Esophagus squamous epithelium (tissue), 5 donors: ENCODE data around the gene CLCN7. TPM values are rescaled to one million over a fixed set of nuclear protein-coding genes. Genes with fewer than 3 reads are reported as not detected.

Experiments used
- DNase-seq: peaks from one replicate; lab custom pipeline; 2025; lab: John Stamatoyannopoulos, UW
- H3K27ac ChIP-seq, 4 donors: fragments of 200-600 bp; sonication (generic); one replicate each; pipeline ENCODE4 v1.5.1; 2016 to 2019; ENCODE audit warnings: mild to moderate bottlenecking in 1 of 4
- H3K27me3 ChIP-seq, 4 donors: fragments of 200-600 bp; sonication (generic); 1 replicate in 3 of 4; 2 replicates in 1 of 4; pipeline versions ENCODE4 v1.5.1 to v1.6.0; 2017 to 2021; ENCODE audit warnings: antibody characterized with exemption in 1 of 4
- H3K36me3 ChIP-seq, 3 donors: fragments of 200-600 bp; sonication (generic); one replicate each; pipeline ENCODE4 v1.5.1; 2016 to 2019
- H3K4me1 ChIP-seq, 3 donors: fragments of 200-600 bp; sonication (generic); one replicate each; pipeline ENCODE4 v1.5.1; 2017 to 2019
- H3K4me3 ChIP-seq, 4 donors: fragments of 200-600 bp; sonication (generic); 1 replicate in 3 of 4; 2 replicates in 1 of 4; pipeline ENCODE4 v1.5.1; 2016 to 2019; ENCODE audit warnings: mild to moderate bottlenecking in 2 of 4, moderate library complexity in 1 of 4
- H3K9me3 ChIP-seq, 3 donors: fragments of 200-600 bp; sonication (generic); one replicate each; pipeline ENCODE4 v1.5.1; 2016 to 2019
- CTCF ChIP-seq, 6 experiments: fragments of 450-650 bp in 4 of 6; fragments of 200-600 bp in 2 of 6; sonication (generic) in 2 of 6; IDR thresholded peaks; one replicate each; pipeline ENCODE4 v1.5.1; 2016 to 2019; ENCODE audit warnings: antibody characterized with exemption in 6 of 6, mild to moderate bottlenecking in 4 of 6, moderate library complexity in 4 of 6
- POLR2A ChIP-seq, 4 donors: fragments of 450-650 bp; IDR thresholded peaks; one replicate each; pipeline ENCODE4 v1.6.1; 2017; ENCODE audit warnings: antibody characterized with exemption in 4 of 4, mild to moderate bottlenecking in 4 of 4, moderate library complexity in 3 of 4
- WGBS, 2 donors: methylation state at CpG; one replicate each; pipeline ENCODE4 v1.1.5; 2018; 5-methylcytosine and 5-hydroxymethylcytosine counted together
- intact Hi-C: fragments of 100-400 bp; cut with DNase I; formaldehyde crosslinking; loops from one replicate; pipeline ENCODE4 v1.15.0; 2022
- total RNA-seq, 4 donors: library from RNA; depleted of rRNA; stranded (reverse); fragments of >200 nt; gene quantifications; one replicate each; pipeline ENCODE4 v1.1.0, GENCODE V29; 2016
- donor health status: DM: yes; HTN: yes; CAD: no.

CLCN7 gene
- total RNA-seq, 4 donors from 2014 or later, result 21.5 to 41.2 (median 33.6) TPM

GRCh38 chr16:1414532-1415260 lies 60.1 kb downstream of the CLCN7 start, which contains the start of gene UNKL:
UNKL (minus strand) TSS chr16:1414704; CDS start chr16:1414691, 13 bp downstream.
- Histone ChIP-seq H3K27ac (peak within 1 kb of the TSS; percentile 94 to 97 (median 96)), H3K4me1 (peaks cover 16 to 72% (median 20%) of the 10 kb centered on the region in 3 donors), H3K9me3 (no peaks in the 10 kb centered on the region), H3K4me3 (peak within 1 kb of the TSS; percentile 79 to 95 (median 86)), H3K36me3 (peaks cover 0 to 49% (median 0%) of the 10 kb centered on the region in 3 donors), H3K27me3 (no peaks in the 10 kb centered on the region)
- intact Hi-C loops, result no loop called here
- no peak for DNase-seq
- no peak for TF ChIP-seq CTCF (IDR thresholded peaks at IDR 0.05)
- peak in 1 of 4 donors; percentile 19 for TF ChIP-seq POLR2A (IDR thresholded peaks at IDR 0.05)
- 11 to 13% methylated on average over 3 to 4 of the region's 72 CpGs for WGBS, 2 donors

DNA sequence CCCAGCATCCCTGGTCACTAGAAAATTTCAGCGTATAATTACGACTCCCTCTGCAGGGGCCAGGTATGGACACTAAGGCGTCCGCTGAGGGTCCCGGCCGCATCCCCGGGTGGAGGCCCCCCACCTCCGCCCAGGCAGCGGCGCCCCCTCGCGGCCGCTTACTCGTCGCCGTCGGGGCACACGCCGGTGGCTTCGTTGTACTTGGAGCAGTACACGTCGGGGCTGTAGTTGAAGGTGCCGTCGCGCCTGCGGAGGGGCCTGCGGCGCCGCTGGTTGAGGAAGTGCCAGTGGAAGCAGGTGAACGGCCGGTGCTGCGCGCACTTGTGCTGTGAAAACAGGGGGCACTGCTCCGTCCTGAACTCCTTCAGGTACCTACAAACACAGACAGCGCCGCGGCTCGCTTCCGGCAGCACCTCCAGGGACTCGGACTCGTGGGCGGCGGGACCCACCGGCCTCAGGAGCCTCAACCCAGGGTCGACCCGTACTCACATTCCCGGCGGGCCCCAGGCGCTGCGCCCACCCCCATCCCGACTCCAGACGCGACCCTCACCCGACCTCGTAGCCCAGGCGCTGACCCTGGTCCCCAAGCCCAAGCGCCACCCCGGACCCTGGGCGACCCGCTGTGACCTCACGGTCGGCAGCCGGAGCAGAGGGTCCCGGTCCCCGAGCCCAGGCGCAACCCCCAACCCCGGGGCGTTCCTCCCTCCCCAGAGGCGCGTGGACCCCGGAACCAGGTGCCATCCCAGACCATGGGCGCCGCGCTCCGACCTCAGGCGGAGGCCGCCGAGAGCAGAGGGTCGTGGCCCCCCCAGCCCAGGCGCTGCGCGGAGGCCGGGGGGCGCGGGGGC lies 60.9 kb downstream of the CLCN7 start:
- 18 to 40% methylated on average over 2 to 7 of the region's 85 CpGs for WGBS, 2 donors

GRCh38 chr16:1412847-1413246 lies 62.0 kb downstream of the CLCN7 start:
- intact Hi-C loops, result no loop called here
- peaks cover 20 to 72% (median 24%) of the 10 kb centered on the region in 3 donors for H3K4me1 ChIP-seq
- H3K9me3 ChIP-seq, result no peaks in the 10 kb centered on the region
- no peak overlapping the region for H3K27ac ChIP-seq
- TF ChIP-seq POLR2A (IDR thresholded peaks at IDR 0.05) (no peak), CTCF (IDR thresholded peaks at IDR 0.05) (no peak)
- WGBS, 2 donors, result no CpG with 5 or more reads among the region's 2 CpGs
- H3K27me3 ChIP-seq, result no peaks in the 10 kb centered on the region
- no peak overlapping the region for H3K4me3 ChIP-seq
- peaks cover 0 to 39% (median 0%) of the 10 kb centered on the region in 3 donors for H3K36me3 ChIP-seq
- no peak for DNase-seq

More for the DNA sequence above, 60.9 kb downstream of the CLCN7 start:
- intact Hi-C loops, result no loop called here
- Histone ChIP-seq H3K4me3 (peak overlapping the region; percentile 79 to 95 (median 86)), H3K36me3 (peaks cover 0 to 49% (median 0%) of the 10 kb centered on the region in 3 donors), H3K27ac (peak overlapping the region; percentile 94 to 97 (median 96)), H3K27me3 (no peaks in the 10 kb centered on the region), H3K9me3 (no peaks in the 10 kb centered on the region), H3K4me1 (peaks cover 9 to 72% (median 17%) of the 10 kb centered on the region in 3 donors)
- peak; percentile 18 for DNase-seq
- peak; percentile 49 to 77 (median 60) for TF ChIP-seq CTCF (IDR thresholded peaks at IDR 0.05)
- TF ChIP-seq POLR2A (IDR thresholded peaks at IDR 0.05), result no peak

GRCh38 chr16:1408171-1408837 lies 66.5 kb downstream of the CLCN7 start:
- Histone ChIP-seq H3K36me3 (peaks cover 0 to 69% (median 0%) of the 10 kb centered on the region in 3 donors), H3K27me3 (no peaks in the 10 kb centered on the region), H3K27ac (peak overlapping the region; percentile 55 to 73 (median 66)), H3K4me3 (peak overlapping the region; percentile 21 to 63 (median 47)), H3K4me1 (peaks cover 15 to 46% (median 19%) of the 10 kb centered on the region in 3 donors), H3K9me3 (no peaks in the 10 kb centered on the region)
- peak; percentile 54 for DNase-seq
- TF ChIP-seq CTCF (IDR thresholded peaks at IDR 0.05) (peak in 1 of 6 experiments; percentile 4), POLR2A (IDR thresholded peaks at IDR 0.05) (no peak)
- WGBS, 2 donors, result 6 to 8% methylated on average over 13 to 21 of the region's 42 CpGs
- intact Hi-C loops, result no loop called here
